SK-N-SH (cell line): Measurements from ENCODE around the gene TSPAN10.
"Not testable (repeated sequence)": the region's sequence is repeated elsewhere in the genome, so short reads cannot be mapped to it uniquely, and the experiment has no call there.

Experiments
- CTCF ChIP-seq: fragments of 200-600 bp; sonication (generic); IDR thresholded peaks from 2 replicates; pipeline ENCODE4 v1.6.1; 2017; ENCODE audit warnings: antibody characterized with exemption, mild to moderate bottlenecking, moderate library complexity
- GATA2 ChIP-seq: sonication (generic); formaldehyde crosslinking; IDR thresholded peaks from 2 replicates; pipeline ENCODE4 v1.5.0; 2020; ENCODE audit warnings: mild to moderate bottlenecking, missing genetic modification reagents
- POLR2AphosphoS5 ChIP-seq: IDR thresholded peaks from 2 replicates; pipeline ENCODE4 v1.6.1; 2012; ENCODE audit warnings: low read depth, low read length
- REST ChIP-seq: IDR thresholded peaks from 2 replicates; pipeline ENCODE4 v1.6.1; 2012; ENCODE audit warnings: mild to moderate bottlenecking, low read depth, low read length, moderate library complexity
- RFX5 ChIP-seq: IDR thresholded peaks from 2 replicates; pipeline ENCODE4 v1.6.1; 2012; ENCODE audit warnings: mild to moderate bottlenecking, improper control_type of control experiment, low read length
- TAF1 ChIP-seq: IDR thresholded peaks from 2 replicates; pipeline ENCODE4 v1.6.1; 2012; ENCODE audit warnings: low read depth, mild to moderate bottlenecking, low read length, moderate library complexity, borderline replicate concordance
- USF2 ChIP-seq: fragments of 150-350 bp; IDR thresholded peaks from 2 replicates; pipeline ENCODE4 v1.6.1; 2017; ENCODE audit warnings: antibody characterized with exemption, low read length, low read depth, borderline replicate concordance

DNA sequence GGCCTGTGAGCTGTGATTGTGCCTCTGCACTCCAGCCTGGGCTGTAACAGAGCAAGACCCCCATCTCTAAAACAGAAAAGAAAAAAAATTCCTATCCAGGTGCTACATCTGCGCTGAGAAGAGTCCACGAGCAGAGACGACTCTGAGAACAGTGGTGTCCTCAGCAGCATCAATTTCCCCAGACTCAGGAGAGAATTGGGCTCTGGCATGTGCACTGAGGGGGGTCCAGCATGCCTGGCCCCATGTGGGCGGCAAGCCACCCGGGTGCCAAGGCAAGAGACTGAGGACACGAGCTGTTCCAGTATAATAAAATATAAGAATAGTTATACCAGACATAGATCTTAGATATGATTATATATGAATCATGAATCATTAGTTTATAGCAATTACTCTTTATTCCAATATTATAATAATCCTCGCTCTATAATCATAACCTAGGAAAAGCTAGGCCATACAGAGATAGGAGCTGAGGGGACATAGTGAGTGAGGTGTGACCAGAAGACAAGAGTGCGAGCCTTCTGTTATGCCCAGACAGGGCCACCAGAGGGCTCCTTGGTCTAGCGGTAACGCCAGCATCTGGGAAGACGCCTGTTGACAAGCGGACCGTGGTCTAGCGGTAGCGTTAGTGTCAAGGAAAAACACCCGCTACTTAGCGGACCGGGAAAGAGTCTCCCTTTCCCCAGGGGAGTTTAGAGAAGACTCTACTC is 38.7 kb downstream of the TSPAN10 start:
- peak; percentile 77 for TF ChIP-seq CTCF
- TF ChIP-seq POLR2AphosphoS5; RFX5; REST; GATA2 (CRISPR knock-in tag); TAF1; USF2: not testable (repeated sequence)
